H1 (cell line): ENCODE measurements around the gene TRABD2A. TPM values are rescaled to one million over a fixed set of nuclear protein-coding genes. Genes with fewer than 3 reads are reported as not detected.

Experiments used
- CTCF ChIA-PET: fragments of 300-600 bp; sonication (Branson Sonifier 250); formaldehyde crosslinking; loops from one replicate; lab custom pipeline; 2021; ENCODE audit not compliant: partially characterized antibody; lab: Charles Lee
- POLR2A ChIA-PET: fragments of 300-600 bp; sonication (Branson Sonifier 250); formaldehyde crosslinking; loops from one replicate; lab custom pipeline; 2021; ENCODE audit warnings: inconsistent platforms; ENCODE audit not compliant: partially characterized antibody; lab: Charles Lee
- DNase-seq, 2 experiments: peaks; one replicate each; pipeline versions ENCODE4 v3.0.0 to v3.0.0-alpha.2; 2010 to 2022; ENCODE audit warnings: low spot score in 2 of 2, low read depth in 1 of 2, mixed read lengths in 1 of 2
- FAIRE-seq: peaks from 2 replicates; lab custom pipeline; 2011; peaks lifted over from hg19 to GRCh38; lab: Jason Lieb, UNC
- H2AFZ ChIP-seq: 2 replicates; pipeline ENCODE4 v1.8.1; 2012; ENCODE audit warnings: low read length, inconsistent platforms
- H2AK5ac ChIP-seq: 2 replicates; pipeline ENCODE4 v1.6.1; 2013; ENCODE audit warnings: low read depth, low read length
- H2BK120ac ChIP-seq: replicated peaks from 2 replicates; pipeline ENCODE3; 2013; ENCODE audit warnings: low read depth, low read length, inconsistent platforms
- H2BK12ac ChIP-seq: 2 replicates; pipeline ENCODE4 v1.6.1; 2013; ENCODE audit warnings: low read depth, low read length
- H2BK15ac ChIP-seq: 2 replicates; pipeline ENCODE4 v1.6.1; 2013; ENCODE audit warnings: low read length
- H2BK20ac ChIP-seq: 2 replicates; pipeline ENCODE4 v1.6.1; 2013; ENCODE audit warnings: low read length
- H2BK5ac ChIP-seq: 2 replicates; pipeline ENCODE4 v1.6.1; 2013; ENCODE audit warnings: low read depth, low read length
- H3K14ac ChIP-seq: 2 replicates; pipeline ENCODE4 v1.6.1; 2013; ENCODE audit warnings: inconsistent platforms; ENCODE audit not compliant: insufficient read length
- H3K18ac ChIP-seq: 2 replicates; pipeline ENCODE4 v1.6.1; 2013; ENCODE audit warnings: low read length; ENCODE audit errors: extremely low read depth
- H3K23ac ChIP-seq: 2 replicates; pipeline ENCODE4 v1.6.1; 2013; ENCODE audit warnings: inconsistent platforms; ENCODE audit not compliant: insufficient read length
- H3K23me2 ChIP-seq: 2 replicates; pipeline ENCODE4 v1.6.1; 2013; ENCODE audit warnings: low read depth, low read length
- H3K27ac ChIP-seq: 2 replicates; pipeline ENCODE4 v1.6.1; 2011; ENCODE audit warnings: low read depth, low read length, inconsistent platforms
- H3K27me3 ChIP-seq, 4 experiments: replicated peaks in 1 of 4; 1 replicate in 1 of 4; 2 replicates in 3 of 4; pipeline versions ENCODE4 v1.6.1 to v1.8.1; 2011 to 2013; ENCODE audit warnings: low read length in 3 of 4, mild to moderate bottlenecking in 3 of 4, inconsistent platforms in 2 of 4, mixed read lengths in 2 of 4, moderate library complexity in 1 of 4; ENCODE audit not compliant: control insufficient read depth in 3 of 4, insufficient read depth in 3 of 4; ENCODE audit errors: extremely low read depth in 1 of 4
- H3K36me3 ChIP-seq, 4 experiments: 2 replicates each; pipeline versions ENCODE4 v1.6.1 to v1.8.1; 2011 to 2013; ENCODE audit warnings: mild to moderate bottlenecking in 4 of 4, low read length in 3 of 4, moderate library complexity in 2 of 4, control low read depth in 1 of 4, inconsistent platforms in 1 of 4; ENCODE audit not compliant: insufficient read depth in 4 of 4, control insufficient read depth in 2 of 4
- H3K4ac ChIP-seq: replicated peaks from 2 replicates; pipeline ENCODE3; 2013; ENCODE audit warnings: low read length, low read depth, mixed read lengths, inconsistent platforms; ENCODE audit not compliant: insufficient read length
- H3K4me1 ChIP-seq, 4 experiments: replicated peaks in 1 of 4; 1 replicate in 1 of 4; 2 replicates in 3 of 4; pipeline versions ENCODE4 v1.6.1 to v1.8.1; 2011 to 2013; ENCODE audit warnings: low read length in 3 of 4, inconsistent platforms in 2 of 4, mixed read lengths in 1 of 4; ENCODE audit not compliant: insufficient read depth in 4 of 4, control insufficient read depth in 3 of 4
- H3K4me2 ChIP-seq, 2 experiments: 2 replicates each; pipeline versions ENCODE4 v1.6.1 to v1.8.1; 2011 to 2013; ENCODE audit warnings: low read depth in 2 of 2, low read length in 2 of 2, control low read depth in 1 of 2, inconsistent platforms in 1 of 2, mild to moderate bottlenecking in 1 of 2; ENCODE audit not compliant: insufficient read depth in 1 of 2
- H3K4me3 ChIP-seq, 4 experiments: fragments of 200-600, 300-600 bp in 1 of 4; sonication (generic), shearing (Covaris generic), sonication (Bioruptor Twin) in 1 of 4; 2 replicates each; pipeline versions ENCODE4 v1.5.1 to v1.8.1; 2011 to 2016; ENCODE audit warnings: low read length in 4 of 4, low read depth in 3 of 4, control low read depth in 2 of 4, inconsistent platforms in 2 of 4, mild to moderate bottlenecking in 2 of 4, mixed read lengths in 1 of 4, moderate library complexity in 1 of 4; ENCODE audit not compliant: insufficient read depth in 2 of 4; ENCODE audit errors: extremely low read depth in 1 of 4
- H3K56ac ChIP-seq: replicated peaks from 2 replicates; pipeline ENCODE3; 2013; ENCODE audit warnings: low read depth, mild to moderate bottlenecking, mixed read lengths, low read length, inconsistent platforms; ENCODE audit not compliant: insufficient read length
- H3K79me1 ChIP-seq: 2 replicates; pipeline ENCODE4 v1.6.1; 2013; ENCODE audit warnings: low read depth, low read length, control low read depth
- H3K79me2 ChIP-seq, 2 experiments: 2 replicates each; pipeline versions ENCODE4 v1.6.1 to v1.8.1; 2012 to 2013; ENCODE audit warnings: low read length in 2 of 2, mild to moderate bottlenecking in 2 of 2, inconsistent platforms in 1 of 2; ENCODE audit not compliant: insufficient read depth in 2 of 2, control insufficient read depth in 1 of 2
- H3K9ac ChIP-seq, 4 experiments: replicated peaks in 1 of 4; 1 replicate in 1 of 4; 2 replicates in 3 of 4; pipeline versions ENCODE4 v1.6.1 to v1.8.1; 2011 to 2013; ENCODE audit warnings: low read depth in 3 of 4, low read length in 3 of 4, control low read depth in 2 of 4, mild to moderate bottlenecking in 2 of 4, moderate library complexity in 2 of 4, inconsistent platforms in 1 of 4; ENCODE audit errors: extremely low read depth in 1 of 4
- H3K9me3 ChIP-seq, 2 experiments: 2 replicates each; pipeline versions ENCODE4 v1.6.1 to v1.8.1; 2012 to 2013; ENCODE audit warnings: mild to moderate bottlenecking in 2 of 2, moderate library complexity in 2 of 2, control low read depth in 1 of 2, inconsistent platforms in 1 of 2, low read depth in 1 of 2, low read length in 1 of 2, mixed read lengths in 1 of 2; ENCODE audit not compliant: insufficient read depth in 2 of 2
- H4K20me1 ChIP-seq, 2 experiments: replicated peaks in 1 of 2; 2 replicates each; pipeline versions ENCODE3 to v1.8.1; 2011 to 2013; ENCODE audit warnings: inconsistent platforms in 2 of 2, low read length in 2 of 2, mild to moderate bottlenecking in 1 of 2; ENCODE audit not compliant: insufficient read depth in 2 of 2, control insufficient read depth in 1 of 2
- H4K5ac ChIP-seq: 2 replicates; pipeline ENCODE4 v1.6.1; 2013; ENCODE audit warnings: low read length, low read depth, mixed read lengths, inconsistent platforms; ENCODE audit not compliant: insufficient read length
- H4K8ac ChIP-seq: 2 replicates; pipeline ENCODE4 v1.8.0; 2013; ENCODE audit warnings: mild to moderate bottlenecking, moderate library complexity, low read length, inconsistent platforms; ENCODE audit not compliant: insufficient read depth; ENCODE audit errors: extremely low read depth
- H4K91ac ChIP-seq: replicated peaks from 2 replicates; pipeline ENCODE3; 2013; ENCODE audit warnings: low read length, mixed read lengths, inconsistent platforms; ENCODE audit not compliant: insufficient read length
- RFX5 ChIP-seq: IDR thresholded peaks from 2 replicates; pipeline ENCODE4 v1.6.1; 2011; ENCODE audit warnings: low read depth, low read length, improper control_type of control experiment, borderline replicate concordance
- WGBS, 2 experiments: shearing (Covaris generic) in 1 of 2; methylation state at CpG; one replicate each; pipeline versions ENCODE4 v1.1.6 to v1.1.7; 2013 to 2015; ENCODE audit warnings: low lambda C conversion rate in 2 of 2, mixed read lengths in 2 of 2, inconsistent platforms in 1 of 2, low coverage in 1 of 2, missing lambda C conversion rate in 1 of 2; ENCODE audit not compliant: insufficient replicate concordance in 2 of 2, insufficient coverage in 1 of 2, insufficient read length in 1 of 2; ENCODE audit errors: extremely low coverage in 1 of 2, missing lambda C conversion rate in 1 of 2; 5-methylcytosine and 5-hydroxymethylcytosine counted together
- polyA plus RNA-seq, 7 experiments: library from polyadenylated mRNA; depleted of rRNA in 3 of 7; stranded (reverse) in 5 of 7; unstranded in 2 of 7; fragments of >200 nt in 5 of 7; fragments of 200-250 nt in 2 of 7; gene quantifications; 1 replicate in 5 of 7; 2 replicates in 1 of 7; 4 replicates in 1 of 7; pipeline versions ENCODE4 v1.2.1 to v1.2.3, GENCODE V29; 2011 to 2013; ENCODE audit warnings: missing spikeins in 2 of 7, mixed read lengths in 2 of 7
- total RNA-seq: library from RNA; stranded (reverse); fragmentation: NEBNext Ultra II Directional; extraction: Animal tissue kit (Norgen Biotek cat#: 25700); gene quantifications from 2 replicates; pipeline ENCODE4 v1.2.1, GENCODE V29; 2021

TRABD2A gene
- total and polyA plus RNA-seq, 2 of the 8 experiments (the other 6 are each of a cell fraction or from before 2014, with no cell fraction given), result 17.3 to 18.6 TPM

GRCh38 chr2:84891355-84892010 is 10.6 kb upstream of the TRABD2A start:
- Histone ChIP-seq H4K5ac (no peak overlapping the region), H3K36me3 (no peaks in the 10 kb centered on the region), H3K4me3 (no peak overlapping the region), H3K23ac (no peak overlapping the region), H2AFZ (no peak overlapping the region), H3K4ac (no peak overlapping the region), H3K27me3 (no peaks in the 10 kb centered on the region; a peak in 1 of 7 replicates), H3K14ac (no peak overlapping the region), H3K23me2 (no peaks in the 10 kb centered on the region), H3K18ac (no peak overlapping the region), H2BK20ac (no peak overlapping the region), H2BK12ac (no peak overlapping the region), H4K8ac (no peak overlapping the region), H2BK120ac (no peak overlapping the region), H3K79me1 (no peaks in the 10 kb centered on the region), H2BK5ac (no peak overlapping the region), H3K4me2 (no peak overlapping the region), H2BK15ac (no peak overlapping the region), H3K9me3 (no peaks in the 10 kb centered on the region), H3K27ac (no peak overlapping the region), H4K91ac (no peak overlapping the region), H4K20me1 (no peaks in the 10 kb centered on the region), H3K56ac (no peak overlapping the region), H3K4me1 (peaks cover 2 to 7% (median 5%) of the 10 kb centered on the region in 4 experiments; a peak in 5 of 7 replicates), H2AK5ac (no peak overlapping the region; the same call in 1 of the 2 replicates), H3K79me2 (no peaks in the 10 kb centered on the region), H3K9ac (no peak overlapping the region)
- POLR2A ChIA-PET, result no interaction called here
- 96% methylated on average over 12 of the region's 12 CpGs; no CpG with 5 or more reads in 1 of the 2 experiments for WGBS, 2 experiments
- CTCF ChIA-PET, result interaction anchor here (1.0 to 1.2 kb wide), 2 partner anchors 10 to 11 kb away, joined by 3 read pairs; partner anchors contain the start of gene TRABD2A
- DNase-seq (no peak), FAIRE-seq (no peak)
- no peak for TF ChIP-seq RFX5
